NCI-H82 (cell line): ENCODE measurements around the gene LRRTM3.

ENCODE experiments used
- DNase-seq: peaks from one replicate; lab custom pipeline; 2025; lab: John Stamatoyannopoulos, UW

The LRRTM3 gene

DNA sequence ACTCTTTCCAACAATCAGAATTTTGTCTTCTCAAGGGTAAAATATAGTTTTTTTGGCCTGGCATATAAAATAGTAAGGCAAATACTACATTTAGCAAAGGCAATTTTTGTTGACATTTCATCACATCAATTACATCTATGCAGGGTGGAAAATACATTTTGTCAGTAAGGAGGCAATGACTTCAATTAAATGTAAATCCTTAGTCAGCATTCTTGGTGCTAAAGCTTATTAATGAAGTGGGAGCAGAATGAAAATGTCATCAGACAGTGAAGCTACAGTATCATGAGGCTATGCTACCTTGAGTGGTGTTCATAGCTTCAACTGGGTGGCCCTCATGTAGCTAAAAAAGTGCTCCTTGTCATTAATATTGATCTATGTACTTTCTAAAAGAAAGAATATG, 8.9 kb downstream of the LRRTM3 start:
- no peak for DNase-seq

DNA sequence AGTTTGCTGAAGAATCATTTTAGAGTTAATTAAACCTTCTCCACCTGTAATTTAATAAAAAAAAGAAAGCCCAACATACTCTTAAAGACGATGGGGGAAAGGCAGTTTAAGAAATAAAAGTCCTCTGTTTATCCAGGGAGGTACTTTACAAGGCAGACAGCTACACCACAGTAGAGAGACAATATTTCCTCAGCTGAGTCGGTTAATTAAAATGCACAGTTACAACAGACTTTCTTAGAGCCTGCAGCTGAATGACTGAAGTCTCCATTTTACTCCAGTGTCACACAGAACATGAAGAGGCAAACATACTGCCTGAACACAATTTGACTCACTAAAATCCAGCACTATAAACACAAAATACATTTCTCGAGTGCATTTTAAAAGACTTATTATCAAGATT, 15.1 kb downstream of the LRRTM3 start:
- no peak for DNase-seq

DNA sequence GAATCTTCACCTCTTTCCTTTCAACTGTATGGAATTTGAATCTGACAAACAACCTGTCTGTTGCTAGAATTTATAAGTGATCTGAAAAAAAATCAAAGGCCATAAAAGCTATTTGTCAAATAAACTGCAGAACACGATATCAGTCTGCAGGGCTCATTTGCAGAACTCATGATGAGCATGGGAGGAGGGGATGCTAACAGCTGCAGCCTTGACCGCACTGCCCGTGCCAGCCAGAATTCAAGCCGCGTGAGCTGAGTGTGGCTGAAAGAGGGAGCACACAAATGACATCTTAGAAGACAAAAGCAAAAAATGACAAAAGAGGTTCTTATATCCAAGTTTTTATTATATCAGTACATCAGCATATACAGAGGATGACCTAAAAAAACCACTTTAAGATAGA, 15.7 kb downstream of the LRRTM3 start:
- DNase-seq = no peak

DNA sequence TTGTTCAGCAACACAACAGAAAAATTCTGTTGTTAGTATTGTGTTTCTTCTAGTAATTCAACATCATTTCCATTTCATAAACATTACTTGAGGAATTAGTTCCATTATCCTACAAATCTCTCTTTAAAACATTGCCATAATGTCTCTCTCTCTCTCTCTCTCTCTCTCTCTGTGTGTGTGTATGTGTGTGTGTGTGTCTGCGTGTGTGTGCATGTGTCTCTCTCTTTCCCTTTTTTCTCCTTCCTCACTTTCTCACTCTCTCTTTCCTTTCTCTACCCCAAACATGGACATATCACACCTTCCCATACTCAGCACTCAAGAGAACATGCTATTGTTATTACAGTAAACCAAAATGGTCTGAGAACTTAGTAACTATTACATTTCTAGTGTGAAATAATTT, 16.6 kb downstream of the LRRTM3 start:
- no peak for DNase-seq

DNA sequence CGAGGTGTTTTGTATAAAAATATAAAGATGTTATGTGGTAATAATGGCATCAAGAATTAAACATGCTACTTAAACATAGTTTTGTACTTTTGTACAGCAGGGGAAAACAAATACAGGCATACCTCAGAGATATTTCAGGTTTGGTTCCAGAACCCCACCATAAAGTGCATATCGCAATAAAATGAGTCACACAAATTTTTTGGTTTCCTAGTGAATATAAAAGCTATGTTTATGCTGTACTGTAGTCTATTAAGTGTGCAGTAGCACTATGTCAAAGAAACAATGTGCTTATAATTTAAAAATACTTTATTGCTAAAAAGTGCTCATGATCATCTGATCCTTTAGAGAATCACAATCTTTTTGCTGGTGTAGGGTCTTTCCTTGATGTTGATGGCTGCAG, 17.8 kb downstream of the LRRTM3 start:
- no peak for DNase-seq

DNA sequence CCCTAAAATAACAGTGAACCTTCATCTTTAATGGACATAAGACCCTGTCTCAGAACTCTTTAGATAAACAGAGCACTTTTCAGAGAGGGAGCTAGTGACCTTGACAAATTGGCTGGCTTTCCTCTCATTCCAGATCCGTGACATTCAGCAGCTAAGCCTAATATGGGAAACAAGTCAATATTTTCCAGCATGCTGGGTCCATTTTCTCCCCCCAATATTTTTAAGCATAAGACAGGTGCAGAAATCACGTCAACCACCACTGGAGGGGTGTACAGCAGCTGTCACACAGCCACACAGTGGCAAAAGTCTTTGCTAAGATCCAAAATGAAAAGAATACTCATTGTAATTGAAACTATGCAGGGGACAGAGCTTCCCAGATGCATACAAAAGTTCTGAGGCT, 26.1 kb downstream of the LRRTM3 start:
- no peak for DNase-seq

DNA sequence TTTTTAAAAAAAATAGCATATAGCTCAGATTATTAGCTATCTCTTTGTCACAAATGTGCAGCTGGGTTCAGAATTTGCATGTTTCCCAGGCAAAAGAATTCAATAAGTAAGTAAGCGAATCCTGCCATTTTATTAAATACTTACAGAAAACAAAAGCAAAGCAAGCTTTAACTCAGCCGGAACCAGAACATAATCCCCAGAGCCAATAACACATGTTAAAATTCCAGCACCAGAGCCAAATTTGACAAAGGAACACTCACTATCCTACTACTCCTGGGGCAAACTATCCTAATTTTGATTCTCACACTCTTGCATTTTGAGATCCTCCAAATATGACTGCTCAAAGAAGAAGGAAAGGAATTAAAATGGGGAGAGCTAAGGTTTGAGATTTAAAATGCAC, 32.6 kb downstream of the LRRTM3 start:
- no peak for DNase-seq

DNA sequence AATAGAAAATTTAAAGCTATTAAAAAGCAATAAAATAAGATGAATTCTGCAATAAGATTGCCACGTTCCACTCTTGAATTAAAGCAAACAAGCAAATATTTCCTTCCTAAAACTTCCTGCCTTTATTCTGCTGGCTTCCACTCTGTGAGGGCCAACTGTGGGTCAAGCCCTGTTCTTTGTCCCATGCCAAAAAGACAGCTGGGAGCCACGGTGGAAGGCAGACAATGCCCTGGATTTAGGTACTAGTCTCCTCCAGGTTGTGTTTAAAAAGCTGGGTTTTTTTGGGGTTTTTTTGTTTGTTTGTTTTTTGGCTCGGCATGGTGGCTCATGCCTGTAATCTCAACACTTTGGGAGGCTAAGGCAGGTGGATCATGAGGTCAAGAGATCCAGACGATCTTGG, 39.1 kb downstream of the LRRTM3 start:
- DNase-seq = no peak

DNA sequence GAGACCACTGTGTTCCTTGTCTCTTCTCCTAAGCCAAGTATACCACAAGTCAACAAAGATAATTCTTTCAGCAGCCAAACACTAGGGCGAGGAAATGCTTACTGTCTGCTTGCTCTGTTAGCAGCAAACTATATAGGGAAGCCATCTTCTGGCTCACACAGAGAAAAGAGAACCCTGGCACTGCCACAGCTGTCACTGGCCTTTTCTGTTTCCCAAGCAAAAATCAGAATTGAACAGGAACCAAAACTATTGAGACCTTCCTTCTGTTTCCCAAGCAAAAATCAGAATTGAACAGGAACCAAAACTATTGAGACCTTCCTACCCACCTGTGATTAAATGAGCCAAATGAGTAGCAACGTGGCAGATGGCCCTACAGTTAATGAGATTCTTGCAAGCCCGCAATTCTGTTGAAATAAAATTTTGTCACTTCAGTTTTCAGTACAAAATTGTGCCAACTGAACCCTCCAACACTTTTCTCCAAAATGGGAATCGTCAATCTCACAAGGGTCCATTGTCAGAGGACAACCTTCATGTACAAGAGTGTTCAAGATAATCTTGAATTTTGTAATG, 54.5 kb downstream of the LRRTM3 start:
- peak; percentile 11 for DNase-seq

DNA sequence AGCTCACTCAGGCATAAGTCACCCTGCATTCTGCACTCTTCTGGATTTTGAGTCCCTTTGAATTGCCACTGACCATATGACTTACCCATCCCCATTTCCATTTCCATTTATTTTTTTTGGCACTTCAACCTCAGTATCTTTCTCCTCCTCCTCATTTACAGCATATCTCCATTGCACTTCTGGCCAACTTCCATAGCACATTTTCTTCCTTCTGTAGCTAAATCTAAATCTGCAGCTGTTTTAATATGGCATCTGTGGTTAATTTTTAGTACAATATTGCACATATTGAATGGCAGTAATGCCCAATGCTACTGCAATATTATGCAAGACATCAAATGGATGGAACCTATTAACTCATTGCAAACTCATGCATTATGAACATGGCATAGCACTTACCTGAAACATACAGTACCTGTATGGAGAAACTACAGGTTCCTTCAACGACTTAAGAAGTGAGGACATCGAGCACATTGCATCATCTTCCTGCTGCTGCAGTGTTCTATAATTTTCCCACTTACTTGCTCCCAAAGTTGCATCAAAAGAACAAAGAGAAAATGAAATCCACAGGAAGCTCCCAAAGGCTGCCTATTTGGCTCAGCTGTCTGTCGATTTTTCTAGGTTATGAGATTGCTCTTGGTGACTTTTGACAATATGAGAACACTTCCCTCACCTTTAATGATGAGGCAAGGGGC, 55.7 kb downstream of the LRRTM3 start:
- DNase-seq = no peak

DNA sequence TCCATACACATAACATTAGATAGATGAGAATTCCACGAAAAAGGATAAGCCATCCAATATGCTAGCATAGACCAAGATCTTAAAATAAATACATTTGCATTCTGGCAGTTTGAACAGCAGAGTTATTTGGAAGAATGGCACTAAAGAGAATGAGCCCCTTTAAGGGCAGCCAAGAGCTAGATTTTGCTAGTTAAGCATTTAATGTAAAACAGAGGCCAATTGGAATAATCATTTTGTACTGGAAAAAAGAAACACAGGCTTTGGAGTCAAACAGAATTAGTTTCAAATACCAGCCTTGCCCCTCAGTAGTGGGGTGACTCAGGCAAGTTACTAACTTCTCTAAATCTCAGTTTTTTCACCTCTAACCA, 56.2 kb downstream of the LRRTM3 start:
- no peak for DNase-seq

DNA sequence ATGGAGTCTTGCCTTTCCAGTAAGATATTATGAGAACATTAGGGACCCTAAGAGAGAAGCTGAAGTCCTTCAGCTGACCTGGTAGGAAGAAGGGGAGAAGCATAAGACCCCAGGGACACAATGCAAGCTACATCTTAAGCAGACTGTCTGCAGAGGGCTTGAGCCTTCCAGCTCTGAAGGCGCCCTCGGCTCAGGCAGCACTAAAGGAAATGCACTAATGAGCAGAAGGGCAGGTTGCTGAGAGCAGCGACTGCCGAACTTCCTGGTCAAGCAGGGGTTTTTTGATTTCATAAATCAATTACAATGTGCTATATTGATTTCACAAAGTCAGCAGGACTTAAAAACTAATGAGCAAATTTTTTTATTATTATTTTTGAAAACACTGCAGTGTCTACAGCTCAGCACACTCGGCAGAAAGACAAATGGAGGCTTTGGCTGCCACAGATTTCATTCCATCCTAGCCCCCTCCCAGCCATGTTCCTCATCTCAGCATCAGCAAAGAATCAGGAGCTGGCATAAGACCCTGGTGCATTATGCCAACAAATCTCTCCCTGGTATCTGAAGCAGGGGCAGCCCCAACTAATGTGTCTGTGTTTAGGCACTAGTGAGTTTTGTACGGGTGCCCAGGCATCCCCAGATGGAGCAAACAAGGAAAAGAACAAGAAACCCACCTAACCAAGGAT, 57.1 kb downstream of the LRRTM3 start:
- peak; percentile 56 for DNase-seq

DNA sequence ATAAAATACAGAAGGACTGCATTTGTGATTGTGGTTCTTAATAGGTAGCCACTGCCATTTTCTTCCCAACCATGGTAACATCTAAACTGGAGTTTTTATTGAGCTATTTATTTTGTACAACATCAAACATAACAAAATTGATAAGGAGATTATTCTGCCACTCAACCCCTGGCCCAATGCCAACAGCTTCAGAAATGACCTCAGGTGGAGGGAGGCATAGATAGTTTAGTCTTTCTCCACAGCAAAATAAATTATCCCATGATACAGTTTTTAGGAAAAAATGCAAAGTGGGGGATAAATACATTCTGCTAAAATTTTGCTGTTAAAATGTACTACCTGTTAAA, 57.6 kb downstream of the LRRTM3 start:
- DNase-seq = peak; percentile 44

DNA sequence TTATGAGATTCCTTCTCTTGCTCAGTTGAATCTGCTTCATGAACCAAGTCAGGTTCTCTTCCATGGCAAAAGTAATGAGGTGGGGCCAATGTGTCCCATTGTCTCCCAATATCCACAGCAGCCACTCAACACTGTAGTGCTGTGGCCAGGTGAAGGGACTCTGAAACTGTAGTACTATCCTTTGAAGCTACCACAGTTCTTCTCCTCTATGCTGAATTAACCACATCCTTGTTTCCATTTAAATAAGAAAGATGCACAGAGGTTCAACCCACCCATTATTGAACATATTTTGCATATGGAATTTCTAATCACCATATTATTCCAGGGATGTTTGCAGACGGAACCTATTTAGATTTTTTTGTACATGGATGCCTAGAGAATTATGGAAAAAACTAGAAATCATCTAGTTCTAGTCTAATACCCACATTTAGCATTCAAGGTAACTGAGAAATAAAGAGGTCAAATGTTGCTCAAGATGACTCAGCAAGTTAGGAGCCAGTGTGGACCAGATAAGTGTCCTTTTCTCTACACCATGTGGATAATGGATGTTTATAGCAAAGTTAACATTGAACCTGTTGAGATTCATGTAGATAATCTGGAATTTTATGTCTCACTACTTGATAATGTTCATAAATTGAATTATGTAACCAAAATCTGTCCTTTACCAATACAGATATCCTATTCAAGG, 64.5 kb downstream of the LRRTM3 start:
- DNase-seq = no peak

DNA sequence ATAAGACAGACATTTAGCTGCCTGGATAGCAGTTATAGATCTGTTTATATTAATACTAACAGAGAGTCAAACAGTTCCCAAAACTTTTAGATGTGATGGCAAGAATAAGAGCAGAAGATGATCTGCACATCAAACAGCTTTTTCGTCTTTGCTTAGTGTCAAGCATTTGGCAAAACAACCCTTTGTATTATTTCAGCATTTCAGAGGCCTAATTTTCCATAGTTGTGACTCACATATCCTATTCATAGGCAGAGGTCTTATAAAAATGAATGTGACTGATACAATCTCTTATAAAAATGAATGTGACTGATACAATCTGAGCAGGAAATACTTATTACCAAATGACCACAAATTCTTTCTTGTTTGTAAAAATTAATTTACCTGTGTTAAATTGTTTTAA, 71.2 kb downstream of the LRRTM3 start:
- DNase-seq = no peak

DNA sequence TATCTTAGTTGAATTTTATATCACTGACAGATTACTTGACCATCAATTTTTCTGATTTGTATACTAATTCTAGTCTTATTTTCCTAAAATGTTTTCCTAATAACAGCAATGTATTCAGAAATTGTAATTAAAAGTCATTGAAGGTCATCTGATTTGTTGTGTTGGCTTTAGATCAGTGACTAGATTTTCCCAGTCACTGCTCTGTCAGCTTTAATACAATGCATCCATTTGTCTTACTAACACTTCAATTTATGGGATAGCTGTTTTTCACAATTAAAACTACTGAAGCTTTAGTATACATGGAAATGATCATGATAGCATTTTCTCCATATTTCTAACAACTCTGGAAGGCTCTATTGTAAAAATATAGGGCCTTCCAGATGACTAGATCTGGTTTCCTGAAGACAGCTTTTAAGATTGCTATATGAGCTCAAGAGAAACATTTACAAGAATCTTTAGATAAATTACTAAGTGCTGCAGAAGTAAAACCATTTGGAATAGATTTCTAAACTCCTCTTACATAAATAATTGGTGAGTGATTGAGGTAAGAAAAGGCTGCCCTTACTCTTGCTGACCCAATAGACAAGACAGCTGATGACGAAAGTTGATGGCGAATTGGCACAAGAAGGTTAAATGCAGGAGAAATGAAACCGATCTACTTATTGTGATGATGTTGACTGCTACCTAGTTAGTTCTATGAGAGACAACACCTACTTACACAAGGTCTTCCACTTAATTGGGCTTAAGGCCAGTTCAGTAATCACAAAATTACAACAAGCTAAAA, 74.1 kb downstream of the LRRTM3 start:
- DNase-seq = no peak

DNA sequence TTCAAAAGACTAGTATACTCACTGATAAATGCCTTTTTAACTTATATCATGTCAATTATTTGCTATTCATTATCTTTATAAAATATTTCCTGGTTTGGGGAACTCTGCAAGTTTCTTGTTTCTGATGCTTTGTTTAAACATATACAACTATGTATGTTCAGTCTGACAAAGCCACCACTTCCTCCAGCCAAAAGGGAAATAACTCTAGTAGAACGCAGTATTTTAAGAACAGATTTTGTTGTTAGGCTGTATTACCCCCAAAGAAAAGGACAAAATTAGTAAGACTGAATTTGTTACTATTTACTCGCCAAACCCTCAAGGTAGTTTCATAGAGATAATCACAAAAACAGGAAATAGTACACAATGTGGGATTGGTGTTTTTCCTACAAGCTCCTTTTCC, 78.9 kb downstream of the LRRTM3 start:
- no peak for DNase-seq

DNA sequence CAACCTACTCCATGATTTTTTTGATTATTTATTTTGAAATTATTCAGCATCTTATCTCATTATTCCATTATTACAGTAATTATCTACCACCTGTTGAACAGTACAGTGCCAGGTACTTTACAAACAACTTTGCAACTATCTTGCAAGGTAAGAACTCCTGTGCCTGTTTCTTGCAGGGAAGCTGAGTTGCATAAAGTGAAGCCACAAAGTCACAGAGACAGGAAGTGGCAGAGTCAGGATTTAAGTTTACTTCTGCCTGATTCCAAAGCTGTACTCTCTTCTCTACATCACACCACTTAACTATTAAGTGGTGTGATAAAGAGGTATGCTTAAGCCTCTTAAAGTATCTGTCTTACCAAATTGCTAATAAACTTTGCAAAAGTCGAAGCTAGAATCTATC, 80.1 kb downstream of the LRRTM3 start:
- DNase-seq = no peak

DNA sequence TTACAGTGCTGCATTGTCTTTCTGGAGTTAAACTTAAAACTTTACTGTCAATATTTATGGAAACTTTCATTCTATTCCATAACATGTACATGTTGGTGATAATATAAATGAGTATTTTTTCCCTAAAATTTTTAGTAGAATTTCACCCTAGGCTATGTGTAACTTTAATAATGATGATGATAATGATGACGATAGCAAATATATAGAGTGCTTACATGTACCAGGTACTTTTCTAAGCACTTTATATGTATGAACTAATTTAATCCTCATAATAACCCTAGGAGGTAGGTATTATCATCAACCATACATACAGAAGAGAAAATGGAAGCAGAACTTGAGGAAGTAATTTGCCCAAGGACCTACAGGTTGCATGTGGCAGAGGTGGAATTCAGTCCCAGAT, 85.6 kb downstream of the LRRTM3 start:
- no peak for DNase-seq

DNA sequence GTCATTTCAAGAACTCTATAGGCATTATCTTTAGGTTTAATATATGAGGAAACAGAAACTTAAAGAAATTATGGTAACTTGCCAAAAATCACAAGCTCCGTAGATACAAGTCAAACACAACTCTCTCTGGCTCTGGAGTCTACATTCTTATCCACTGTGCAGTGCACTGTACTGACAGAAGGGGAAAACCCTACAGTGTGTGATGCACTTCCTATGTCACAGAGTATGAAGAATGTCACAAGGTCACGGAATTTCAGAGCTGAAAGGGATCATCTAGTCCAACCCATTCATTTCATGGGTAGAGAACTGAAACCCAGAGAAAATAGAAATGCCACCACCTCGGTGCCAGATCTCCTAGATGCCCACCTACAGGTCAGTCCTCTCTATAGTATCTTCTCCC, 86.1 kb downstream of the LRRTM3 start:
- no peak for DNase-seq

DNA sequence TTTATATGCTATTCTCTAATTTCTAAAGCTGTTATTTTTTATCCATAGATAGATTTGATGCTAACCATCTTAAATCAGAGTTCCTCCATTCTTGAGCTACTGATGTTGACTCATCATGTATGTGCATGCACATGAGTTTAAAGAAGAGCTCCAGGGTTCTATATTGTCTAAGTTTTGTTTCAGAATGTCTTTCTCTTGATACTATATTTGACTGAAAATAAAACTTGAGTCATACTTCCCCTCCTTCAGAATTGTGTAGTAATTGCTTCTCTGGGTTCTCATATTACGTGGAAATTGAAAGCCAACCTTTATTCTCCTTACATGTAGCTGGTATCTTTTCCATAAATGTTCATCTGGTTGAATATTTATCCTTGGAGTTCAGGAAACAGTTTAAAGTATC, 89.4 kb downstream of the LRRTM3 start:
- DNase-seq = no peak

DNA sequence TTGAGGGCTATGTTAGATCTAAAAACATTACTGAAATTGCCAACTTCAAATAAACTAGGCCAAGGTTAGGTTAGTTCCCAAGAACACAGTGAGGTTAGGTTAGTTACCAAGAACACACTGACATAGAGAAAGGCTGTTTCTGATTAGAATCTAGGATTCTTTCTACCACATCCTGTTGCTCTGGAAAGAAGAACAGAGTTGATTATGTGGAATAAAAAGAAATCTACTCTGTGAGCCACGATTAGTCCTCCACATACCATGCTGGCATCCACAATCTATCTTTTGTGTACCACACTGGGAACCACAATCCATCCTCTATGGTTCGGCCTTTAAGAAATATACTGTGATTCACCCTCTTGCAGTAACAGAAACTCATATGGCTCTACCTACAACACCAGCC, 91.4 kb downstream of the LRRTM3 start:
- no peak for DNase-seq

DNA sequence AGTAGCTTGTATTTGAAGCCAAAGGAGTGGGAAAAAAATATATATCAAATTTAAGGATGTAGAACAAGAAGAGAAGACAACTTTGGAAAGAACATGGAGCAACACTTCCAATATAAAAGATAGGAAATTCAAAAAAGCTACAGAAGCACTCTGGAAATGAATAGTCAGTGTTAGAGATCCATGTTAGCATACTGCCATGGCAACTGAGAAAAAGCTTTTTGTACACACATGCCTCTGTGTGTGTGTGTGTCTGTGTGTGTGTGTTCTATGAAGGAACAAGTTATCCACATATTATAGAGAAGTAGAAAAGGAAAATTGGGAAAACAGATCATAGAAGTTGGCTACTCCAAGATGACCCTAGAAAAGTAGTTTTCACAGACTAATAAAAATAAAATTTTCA, 96.3 kb downstream of the LRRTM3 start:
- no peak for DNase-seq
